Fibroblast of pulmonary artery (primary cell): ENCODE results near the gene CBS.
"Not testable (repeated sequence)": the region's sequence is repeated elsewhere in the genome, so short reads cannot be mapped to it uniquely, and the experiment has no call there.

Experiments used
- DNase-seq: peaks from one replicate; pipeline ENCODE4 v3.0.0-alpha.2; 2010; ENCODE audit warnings: low read depth
- H3K4me3 ChIP-seq: replicated peaks from 2 replicates; pipeline ENCODE4 v1.5.1; 2011; ENCODE audit warnings: low read depth, mild to moderate bottlenecking, control low read depth, low read length, moderate library complexity
- CTCF ChIP-seq: IDR thresholded peaks from 2 replicates; pipeline ENCODE4 v1.5.1; 2011; ENCODE audit warnings: mild to moderate bottlenecking, control low read depth, low read length, inconsistent platforms; ENCODE audit errors: missing control alignments

CBS gene

DNA sequence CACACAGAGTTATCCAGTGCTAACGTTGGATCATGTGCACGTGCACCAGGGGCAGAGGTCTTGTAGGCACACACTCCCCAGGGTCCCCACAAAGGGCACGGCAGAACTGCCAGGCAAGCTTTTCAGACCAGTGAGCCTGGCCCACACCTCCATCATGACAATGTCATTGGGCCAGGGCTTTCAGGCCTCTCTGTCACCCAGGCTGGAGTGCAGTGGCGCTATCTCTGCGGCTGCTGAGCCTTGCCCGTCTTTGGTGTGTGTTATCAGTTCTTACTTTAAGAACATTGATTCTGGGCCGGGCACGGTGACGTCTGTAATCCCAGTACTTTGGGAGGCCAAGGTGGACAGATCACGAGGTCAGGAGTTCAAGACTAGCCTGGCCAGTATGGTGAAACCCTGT is 57.1 kb downstream of the CBS start:
- DNase-seq = no peak
- no peak overlapping the region for H3K4me3 ChIP-seq
- no peak for TF ChIP-seq CTCF

DNA sequence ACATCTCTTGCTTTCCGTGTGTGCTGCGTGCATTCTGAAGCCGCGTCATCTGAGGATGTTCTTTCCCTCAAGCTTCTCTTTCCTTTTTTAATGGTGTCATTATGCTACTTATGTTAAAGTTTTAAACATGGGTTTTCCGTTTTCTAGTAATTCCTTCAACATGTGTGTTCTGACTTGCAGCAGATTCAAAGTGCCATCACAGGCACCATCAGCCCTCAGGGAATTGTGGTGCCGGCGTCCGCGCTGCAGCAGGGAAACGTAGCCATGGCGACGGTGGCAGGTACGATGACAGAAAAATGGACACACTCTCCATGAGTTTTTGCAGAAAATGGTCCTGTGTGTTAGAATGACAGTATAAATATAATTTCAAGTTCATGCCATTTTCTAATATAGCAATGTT is 58.9 kb downstream of the CBS start:
- no peak for DNase-seq
- H3K4me3 ChIP-seq = no peak overlapping the region
- no peak for TF ChIP-seq CTCF

GRCh38 chr21:43015906-43016540 is 59.6 kb downstream of the CBS start:
- no peak for DNase-seq
- no peak for TF ChIP-seq CTCF
- H3K4me3 ChIP-seq = no peak overlapping the region

- H3K4me3 ChIP-seq = no peak overlapping the region
- no peak for DNase-seq
- no peak for TF ChIP-seq CTCF
Measured at GRCh38 chr21:43012596-43012995, 63.0 kb downstream of the CBS start.

DNA sequence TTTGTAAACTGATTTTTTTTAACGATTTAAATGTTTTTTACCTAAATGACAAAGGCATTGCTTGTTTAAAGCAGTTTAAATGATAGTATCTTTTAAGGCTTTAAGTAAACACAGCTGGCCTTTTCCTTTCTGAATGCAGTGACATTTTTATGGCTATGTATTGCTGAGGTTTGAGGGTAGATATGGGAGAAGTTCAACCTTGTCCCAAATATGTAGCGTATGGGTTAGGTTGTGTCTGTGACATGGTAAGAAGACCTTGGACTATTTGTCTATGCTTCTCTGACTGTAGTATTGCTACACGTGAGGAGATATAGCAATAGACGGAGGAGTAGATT is 68.8 kb downstream of the CBS start:
- H3K4me3 ChIP-seq = no peak overlapping the region
- TF ChIP-seq CTCF = no peak
- DNase-seq = no peak

- not testable (repeated sequence) for DNase-seq, H3K4me3 ChIP-seq
Measured at GRCh38 chr21:43006051-43006873, 69.4 kb downstream of the CBS start.

- no peak for DNase-seq
- no peak overlapping the region for H3K4me3 ChIP-seq
- no peak for TF ChIP-seq CTCF
Measured at GRCh38 chr21:43005635-43006034, 70.0 kb downstream of the CBS start.
